Measurements from ENCODE around the gene INO80.

The INO80 gene

DNA sequence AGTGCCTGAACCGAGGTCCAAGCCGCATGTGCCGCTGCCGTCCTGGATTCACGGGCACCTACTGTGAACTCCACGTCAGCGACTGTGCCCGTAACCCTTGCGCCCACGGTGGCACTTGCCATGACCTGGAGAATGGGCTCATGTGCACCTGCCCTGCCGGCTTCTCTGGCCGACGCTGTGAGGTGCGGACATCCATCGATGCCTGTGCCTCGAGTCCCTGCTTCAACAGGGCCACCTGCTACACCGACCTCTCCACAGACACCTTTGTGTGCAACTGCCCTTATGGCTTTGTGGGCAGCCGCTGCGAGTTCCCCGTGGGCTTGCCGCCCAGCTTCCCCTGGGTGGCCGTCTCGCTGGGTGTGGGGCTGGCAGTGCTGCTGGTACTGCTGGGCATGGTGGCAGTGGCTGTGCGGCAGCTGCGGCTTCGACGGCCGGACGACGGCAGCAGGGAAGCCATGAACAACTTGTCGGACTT is 179.8 kb downstream of the INO80 start:
- H3K9me3 Mint-ChIP-seq, result no peaks in the 10 kb centered on the region
- H3K36me3 Mint-ChIP-seq (ENCODE audit: insufficient read depth), result no peaks in the 10 kb centered on the region
- peaks cover 6 to 19% of the 10 kb centered on the region in 2 donors for H3K4me1 Mint-ChIP-seq (ENCODE audit: low read depth in 2 of 2)
- no peak for ATAC-seq (replicated peaks)
- H3K4me3 Mint-ChIP-seq, result no peak overlapping the region
- DNase-seq, result no peak
- peaks cover 20 to 26% of the 10 kb centered on the region in 2 donors for H3K27me3 Mint-ChIP-seq
- H3K27ac Mint-ChIP-seq, result no peak overlapping the region

DNA sequence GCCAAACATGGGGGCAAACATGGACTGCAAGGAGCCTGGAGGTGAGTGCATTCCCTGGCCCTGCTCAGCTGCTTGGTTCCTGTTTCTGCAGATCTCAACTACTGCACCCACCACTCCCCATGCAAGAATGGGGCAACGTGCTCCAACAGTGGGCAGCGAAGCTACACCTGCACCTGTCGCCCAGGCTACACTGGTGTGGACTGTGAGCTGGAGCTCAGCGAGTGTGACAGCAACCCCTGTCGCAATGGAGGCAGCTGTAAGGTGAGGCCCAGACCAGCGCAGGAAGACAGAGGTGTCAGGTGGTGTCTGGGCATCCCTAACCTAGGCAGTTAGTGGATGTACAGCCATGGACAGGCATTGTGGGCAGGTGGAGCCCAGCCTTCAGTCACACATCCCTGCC is 181.6 kb downstream of the INO80 start:
- no peak for DNase-seq
- peaks cover 2% of the 10 kb centered on the region for H3K36me3 Mint-ChIP-seq (ENCODE audit: insufficient read depth)
- peaks cover 34 to 44% of the 10 kb centered on the region in 2 donors for H3K27me3 Mint-ChIP-seq
- H3K27ac Mint-ChIP-seq, result no peak overlapping the region
- H3K4me3 Mint-ChIP-seq, result no peak overlapping the region
- no peak for ATAC-seq (replicated peaks)
- no peaks in the 10 kb centered on the region for H3K9me3 Mint-ChIP-seq
- H3K4me1 Mint-ChIP-seq (ENCODE audit: low read depth in 2 of 2), result peaks cover 14 to 27% of the 10 kb centered on the region in 2 donors

DNA sequence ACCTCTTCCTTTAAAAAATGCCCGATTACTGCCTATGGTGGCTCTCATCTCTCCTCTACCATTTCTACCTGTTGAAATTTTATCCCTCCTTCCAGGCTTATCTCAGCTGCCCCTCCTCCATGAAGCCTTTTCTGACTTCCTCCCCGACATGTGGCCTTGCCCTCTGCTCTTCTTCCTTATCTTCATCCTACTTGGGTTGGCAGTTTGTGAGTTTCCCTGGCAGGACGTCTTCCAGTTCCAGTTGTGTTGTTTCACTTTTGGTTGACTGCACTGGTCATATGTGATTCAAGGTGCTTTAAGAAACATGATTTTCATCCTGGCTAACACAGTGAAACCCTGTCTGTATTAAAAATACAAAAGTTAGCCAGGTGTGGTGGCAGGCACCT is 182.6 kb downstream of the INO80 start:
- no peak overlapping the region for H3K4me3 Mint-ChIP-seq
- DNase-seq, result no peak
- H3K4me1 Mint-ChIP-seq (ENCODE audit: low read depth in 2 of 2), result peaks cover 24 to 32% of the 10 kb centered on the region in 2 donors
- H3K9me3 Mint-ChIP-seq, result no peaks in the 10 kb centered on the region
- no peak for ATAC-seq (replicated peaks)
- H3K27me3 Mint-ChIP-seq, result peaks cover 40 to 54% of the 10 kb centered on the region in 2 donors
- H3K27ac Mint-ChIP-seq, result no peak overlapping the region
- peaks cover 2% of the 10 kb centered on the region for H3K36me3 Mint-ChIP-seq (ENCODE audit: insufficient read depth)

DNA sequence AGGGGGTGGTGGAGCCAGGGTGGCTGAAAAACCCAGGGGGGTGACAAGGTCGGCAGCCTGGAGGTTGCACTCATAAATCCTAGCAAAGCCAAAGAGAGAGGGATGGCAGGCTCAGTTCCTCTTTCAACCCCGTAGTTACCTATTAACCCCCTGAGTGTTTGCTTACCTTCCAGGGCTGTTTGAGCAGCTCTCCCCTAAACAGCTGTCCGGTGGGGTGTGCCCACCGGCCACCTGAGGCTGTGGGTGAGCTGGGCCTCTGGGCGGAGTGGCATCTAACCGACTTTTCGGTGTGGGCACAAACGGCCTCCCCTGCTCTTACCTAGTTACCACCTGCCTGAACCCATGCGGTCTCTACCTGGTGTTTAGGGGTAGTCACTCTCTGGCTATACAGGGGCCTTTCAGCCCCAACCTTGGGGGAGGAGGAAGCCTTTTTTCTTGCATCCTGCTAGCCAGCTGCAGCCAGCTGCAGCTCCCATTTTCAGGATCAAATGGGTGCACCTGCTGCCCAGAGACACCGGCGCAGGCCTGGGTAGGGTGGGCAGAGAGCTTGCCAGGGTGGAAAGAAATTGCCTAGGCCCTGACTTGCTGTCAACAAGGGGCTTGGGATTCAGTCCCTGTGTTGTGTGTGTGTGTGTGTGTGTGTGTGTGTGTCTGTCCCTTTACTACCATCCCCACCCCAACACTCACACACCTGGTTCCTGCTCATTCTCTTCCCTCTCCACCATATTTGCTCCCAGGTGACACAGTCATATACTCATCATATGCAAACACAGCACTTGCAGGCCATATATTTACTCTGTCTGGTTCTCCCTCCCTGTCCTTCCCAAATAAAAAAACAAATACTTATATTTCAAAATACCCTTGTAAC is 183.2 kb downstream of the INO80 start:
- peaks cover 2% of the 10 kb centered on the region for H3K36me3 Mint-ChIP-seq (ENCODE audit: insufficient read depth)
- no peak overlapping the region for H3K27ac Mint-ChIP-seq
- H3K9me3 Mint-ChIP-seq, result no peaks in the 10 kb centered on the region
- H3K27me3 Mint-ChIP-seq, result peaks cover 40 to 58% of the 10 kb centered on the region in 2 donors
- DNase-seq (no peak), ATAC-seq (replicated peaks) (no peak)
- H3K4me3 Mint-ChIP-seq, result no peak overlapping the region
- peaks cover 25 to 32% of the 10 kb centered on the region in 2 donors for H3K4me1 Mint-ChIP-seq (ENCODE audit: low read depth in 2 of 2)

DNA sequence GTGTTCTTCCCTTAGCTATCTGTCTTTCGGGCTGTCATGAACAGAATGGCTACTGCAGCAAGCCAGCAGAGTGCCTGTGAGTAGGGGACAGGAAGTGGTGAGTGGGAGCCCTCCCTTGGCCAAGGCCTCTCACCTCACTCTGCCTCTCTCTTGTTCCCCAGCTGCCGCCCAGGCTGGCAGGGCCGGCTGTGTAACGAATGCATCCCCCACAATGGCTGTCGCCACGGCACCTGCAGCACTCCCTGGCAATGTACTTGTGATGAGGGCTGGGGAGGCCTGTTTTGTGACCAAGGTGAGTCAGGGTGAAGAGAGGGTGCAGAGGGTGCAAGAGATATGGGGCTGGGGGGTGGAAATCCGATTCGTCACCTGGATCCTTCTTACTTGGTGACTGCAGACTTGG is 183.9 kb downstream of the INO80 start:
- Mint-ChIP-seq H3K4me3 (peak overlapping the region in 1 of 2 donors; percentile 81), H3K27me3 (peaks cover 44 to 65% of the 10 kb centered on the region in 2 donors), H3K27ac (no peak overlapping the region), H3K4me1 (ENCODE audit: low read depth in 2 of 2) (peaks cover 26 to 34% of the 10 kb centered on the region in 2 donors), H3K36me3 (ENCODE audit: insufficient read depth) (peaks cover 2% of the 10 kb centered on the region), H3K9me3 (no peaks in the 10 kb centered on the region)
- ATAC-seq (replicated peaks), result no peak
- DNase-seq, result no peak

DNA sequence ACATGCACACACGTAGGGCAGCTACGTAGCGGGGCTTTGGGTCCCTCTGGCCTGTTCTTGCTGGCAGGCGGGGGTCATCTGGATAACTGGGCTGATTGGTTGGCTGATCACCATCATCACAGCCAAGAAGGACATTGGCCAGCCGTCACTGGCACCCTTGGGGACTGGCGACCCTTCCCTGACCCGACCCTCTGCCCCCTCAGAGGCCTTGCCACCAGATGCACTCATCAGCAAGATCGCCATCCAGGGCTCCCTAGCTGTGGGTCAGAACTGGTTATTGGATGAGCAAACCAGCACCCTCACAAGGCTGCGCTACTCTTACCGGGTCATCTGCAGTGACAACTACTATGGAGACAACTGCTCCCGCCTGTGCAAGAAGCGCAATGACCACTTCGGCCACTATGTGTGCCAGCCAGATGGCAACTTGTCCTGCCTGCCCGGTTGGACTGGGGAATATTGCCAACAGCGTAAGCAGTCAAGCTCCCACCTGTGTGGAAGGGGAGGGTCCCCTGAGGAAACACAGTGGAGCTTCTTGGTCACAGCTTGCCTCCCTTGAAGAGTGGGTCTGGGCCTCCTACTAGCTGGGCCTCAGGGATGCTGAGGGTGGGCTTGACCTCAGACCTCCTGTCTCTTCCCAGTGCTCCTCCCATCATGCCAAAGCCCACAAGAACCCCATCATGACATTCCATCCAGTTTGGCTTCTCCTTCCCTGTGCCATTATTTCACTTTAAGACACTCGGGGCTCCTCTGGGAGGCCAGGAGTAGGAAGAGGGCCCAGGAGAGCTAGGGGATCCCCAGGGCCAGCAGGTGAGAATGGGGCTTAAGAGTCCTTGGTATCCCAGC is 184.6 kb downstream of the INO80 start:
- Mint-ChIP-seq H3K4me1 (ENCODE audit: low read depth in 2 of 2) (peaks cover 28 to 40% of the 10 kb centered on the region in 2 donors), H3K36me3 (ENCODE audit: insufficient read depth) (peaks cover 2% of the 10 kb centered on the region), H3K9me3 (no peaks in the 10 kb centered on the region), H3K4me3 (peak overlapping the region; percentile 75 to 81), H3K27ac (no peak overlapping the region), H3K27me3 (peaks cover 51 to 71% of the 10 kb centered on the region in 2 donors)
- ATAC-seq (replicated peaks), result no peak
- no peak for DNase-seq

DNA sequence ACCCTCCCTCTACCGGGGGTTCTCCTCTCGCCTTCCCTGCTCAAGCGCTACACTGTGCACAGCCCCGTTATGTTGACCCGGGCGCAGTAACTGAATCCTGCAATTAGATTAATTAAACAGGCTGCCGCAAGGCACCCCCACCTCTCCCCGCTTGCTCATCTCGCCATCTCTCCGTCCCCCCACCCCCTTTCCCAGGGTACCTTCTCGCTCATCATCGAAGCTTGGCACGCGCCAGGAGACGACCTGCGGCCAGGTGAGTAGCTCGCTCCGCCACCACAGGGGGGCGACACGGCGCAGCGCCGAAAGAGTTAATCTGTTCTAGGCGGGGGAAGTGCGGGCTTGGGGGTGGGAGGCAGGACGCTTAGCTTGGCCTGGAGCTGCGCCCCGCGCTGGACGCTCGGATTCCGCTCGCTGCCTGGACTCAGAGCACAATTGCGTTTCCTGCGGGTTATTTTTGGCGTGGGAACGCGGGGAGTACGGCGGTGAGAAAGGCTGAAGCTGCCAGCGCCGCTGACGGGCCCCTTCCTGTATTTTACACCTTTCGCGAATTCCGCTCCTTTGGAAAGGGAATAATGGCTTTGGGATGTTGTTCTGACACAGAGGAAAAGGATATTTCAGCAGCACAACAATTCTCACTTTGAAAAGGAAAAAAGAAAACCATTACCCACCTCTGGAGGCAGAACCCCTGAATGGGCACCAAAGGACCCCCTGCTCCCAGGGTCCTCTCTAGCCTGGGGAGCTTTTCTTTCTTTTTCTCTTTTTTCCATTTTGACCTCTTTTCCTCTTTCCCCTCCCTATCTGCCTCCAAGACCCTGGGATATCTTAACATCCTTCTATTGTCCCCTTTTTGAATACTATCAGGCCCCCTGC is 185.4 kb downstream of the INO80 start:
- DNase-seq, result no peak
- peaks cover 2% of the 10 kb centered on the region for H3K36me3 Mint-ChIP-seq (ENCODE audit: insufficient read depth)
- H3K9me3 Mint-ChIP-seq, result no peaks in the 10 kb centered on the region
- no peak for ATAC-seq (replicated peaks)
- peaks cover 28 to 44% of the 10 kb centered on the region in 2 donors for H3K4me1 Mint-ChIP-seq (ENCODE audit: low read depth in 2 of 2)
- peaks cover 55 to 80% of the 10 kb centered on the region in 2 donors for H3K27me3 Mint-ChIP-seq
- peak overlapping the region; percentile 75 to 81 for H3K4me3 Mint-ChIP-seq
- H3K27ac Mint-ChIP-seq, result no peak overlapping the region

DNA sequence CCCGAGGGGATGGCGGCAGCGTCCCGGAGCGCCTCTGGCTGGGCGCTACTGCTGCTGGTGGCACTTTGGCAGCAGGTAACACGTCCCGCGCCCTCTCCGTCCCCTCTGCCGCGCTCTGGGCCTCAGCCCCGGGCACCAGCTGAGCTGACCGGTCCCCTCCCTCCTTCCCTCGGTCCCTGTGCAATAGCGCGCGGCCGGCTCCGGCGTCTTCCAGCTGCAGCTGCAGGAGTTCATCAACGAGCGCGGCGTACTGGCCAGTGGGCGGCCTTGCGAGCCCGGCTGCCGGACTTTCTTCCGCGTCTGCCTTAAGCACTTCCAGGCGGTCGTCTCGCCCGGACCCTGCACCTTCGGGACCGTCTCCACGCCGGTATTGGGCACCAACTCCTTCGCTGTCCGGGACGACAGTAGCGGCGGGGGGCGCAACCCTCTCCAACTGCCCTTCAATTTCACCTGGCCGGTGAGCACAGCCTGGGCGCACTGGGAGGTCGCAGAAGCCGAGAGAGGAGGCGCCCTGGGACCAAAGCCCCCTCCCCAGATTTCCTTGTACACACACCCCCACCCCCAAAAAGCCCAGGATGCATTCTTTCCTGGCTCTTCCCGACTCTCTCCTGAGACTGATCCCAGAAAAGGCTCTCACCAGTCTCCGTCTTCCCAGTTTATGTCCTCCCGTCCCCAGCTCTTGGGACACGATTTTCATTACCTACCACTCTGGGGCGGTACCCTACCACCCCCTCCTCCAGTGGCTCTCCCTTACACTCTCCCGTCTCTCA is 186.2 kb downstream of the INO80 start:
- peaks cover 28 to 46% of the 10 kb centered on the region in 2 donors for H3K4me1 Mint-ChIP-seq (ENCODE audit: low read depth in 2 of 2)
- H3K4me3 Mint-ChIP-seq, result peak overlapping the region; percentile 75 to 81
- H3K36me3 Mint-ChIP-seq (ENCODE audit: insufficient read depth), result peaks cover 2% of the 10 kb centered on the region
- peak overlapping the region; percentile 25 to 38 for H3K27ac Mint-ChIP-seq
- no peaks in the 10 kb centered on the region for H3K9me3 Mint-ChIP-seq
- DNase-seq (no peak), ATAC-seq (replicated peaks) (no peak)
- H3K27me3 Mint-ChIP-seq, result peaks cover 60 to 88% of the 10 kb centered on the region in 2 donors

Data from effector memory CD8-positive, alpha-beta T cell (primary cell).